Body of pancreas (tissue), 4 donors: ENCODE measurements around the gene TESPA1. TPM values are rescaled to one million over a fixed set of nuclear protein-coding genes. Genes with fewer than 3 reads are reported as not detected.

Source experiments
- ATAC-seq: fragments of 150-250 bp; one replicate; pipeline ENCODE4 v1.9.1; 2016
- DNase-seq, 4 donors: peaks; one replicate each; pipeline ENCODE4 v3.0.0-alpha.2; 2019
- H3K27ac ChIP-seq, 4 donors: fragments of 200-600 bp; sonication (generic); 1 replicate in 3 of 4; 2 replicates in 1 of 4; pipeline versions ENCODE4 v1.5.1 to v1.6.1; 2016 to 2019; ENCODE audit warnings: mild to moderate bottlenecking in 1 of 4, mixed read lengths in 1 of 4, moderate library complexity in 1 of 4
- H3K27me3 ChIP-seq, 2 donors: fragments of 200-600 bp; sonication (generic); one replicate each; pipeline ENCODE4 v1.6.0; 2016; ENCODE audit warnings: mild to moderate bottlenecking in 1 of 2
- H3K36me3 ChIP-seq, 2 donors: fragments of 200-600 bp; sonication (generic); replicated peaks in 1 of 2; 2 replicates each; pipeline ENCODE4 v1.5.1; 2016; ENCODE audit warnings: low read depth in 2 of 2; ENCODE audit not compliant: insufficient read depth in 1 of 2
- H3K4me1 ChIP-seq: fragments of 200-600 bp; sonication (generic); one replicate; pipeline ENCODE4 v1.6.0; 2016
- H3K4me3 ChIP-seq, 2 donors: fragments of 200-600 bp; sonication (generic); 1 replicate in 1 of 2; 2 replicates in 1 of 2; pipeline ENCODE4 v1.5.1; 2016 to 2019
- H3K9me3 ChIP-seq, 3 donors: fragments of 200-600 bp; sonication (generic); 1 replicate in 2 of 3; 2 replicates in 1 of 3; pipeline ENCODE4 v1.5.1; 2016
- CTCF ChIP-seq, 7 experiments: fragments of 450-650 bp in 4 of 7; fragments of 200-600 bp in 3 of 7; sonication (generic) in 3 of 7; IDR thresholded peaks; one replicate each; pipeline ENCODE4 v1.5.1; 2016 to 2019; ENCODE audit warnings: antibody characterized with exemption in 7 of 7
- POLR2A ChIP-seq, 3 donors: fragments of 450-650 bp; IDR thresholded peaks; one replicate each; pipeline ENCODE4 v1.6.1; 2016; ENCODE audit warnings: antibody characterized with exemption in 3 of 3, mild to moderate bottlenecking in 2 of 3
- WGBS, 2 donors: methylation state at CpG; one replicate each; pipeline ENCODE4 v1.1.5; 2017; 5-methylcytosine and 5-hydroxymethylcytosine counted together
- intact Hi-C: fragments of 100-400 bp; cut with DNase I; formaldehyde crosslinking; loops from one replicate; pipeline ENCODE4 v1.15.1; 2023
- total RNA-seq, 2 donors: library from RNA; depleted of rRNA; stranded (reverse); fragments of >200 nt; gene quantifications; one replicate each; pipeline ENCODE4 v1.1.0, GENCODE V29; 2016

The TESPA1 gene
- total RNA-seq, 2 donors from 2014 or later, result not detected

GRCh38 chr12:54998958-54999510 lies 14.5 kb upstream of the TESPA1 start:
- Histone ChIP-seq H3K4me1 (no peaks in the 10 kb centered on the region), H3K27me3 (no peaks in the 10 kb centered on the region), H3K36me3 (no peaks in the 10 kb centered on the region), H3K9me3 (no peaks in the 10 kb centered on the region), H3K27ac (no peak overlapping the region), H3K4me3 (no peak overlapping the region)
- ATAC-seq (no peak), DNase-seq (no peak)
- intact Hi-C loops, result no loop called here
- no peak for TF ChIP-seq CTCF (IDR thresholded peaks at IDR 0.05)
- no peak for TF ChIP-seq POLR2A (IDR thresholded peaks at IDR 0.05)
- WGBS, 2 donors, result 44 to 47% methylated on average over 5 of the region's 5 CpGs

GRCh38 chr12:54997929-54998522 lies 13.5 kb upstream of the TESPA1 start:
- intact Hi-C loops, result no loop called here
- Histone ChIP-seq H3K4me3 (no peak overlapping the region), H3K36me3 (no peaks in the 10 kb centered on the region), H3K27ac (no peak overlapping the region), H3K4me1 (no peaks in the 10 kb centered on the region), H3K9me3 (no peaks in the 10 kb centered on the region), H3K27me3 (no peaks in the 10 kb centered on the region)
- ATAC-seq (no peak), DNase-seq (no peak)
- WGBS, 2 donors, result 47 to 56% methylated on average over 4 of the region's 4 CpGs
- TF ChIP-seq CTCF (IDR thresholded peaks at IDR 0.05) (no peak), POLR2A (IDR thresholded peaks at IDR 0.05) (no peak)

- ATAC-seq, result no peak
- Histone ChIP-seq H3K4me1 (no peaks in the 10 kb centered on the region), H3K4me3 (no peak overlapping the region), H3K9me3 (no peaks in the 10 kb centered on the region), H3K36me3 (no peaks in the 10 kb centered on the region), H3K27me3 (no peaks in the 10 kb centered on the region), H3K27ac (no peak overlapping the region)
- 23 to 36% methylated on average over 5 of the region's 5 CpGs for WGBS, 2 donors
- no peak for TF ChIP-seq CTCF (IDR thresholded peaks at IDR 0.05)
- intact Hi-C loops, result no loop called here
- no peak for DNase-seq
These were observed 11.6 kb upstream of the TESPA1 start for GRCh38 chr12:54996205-54996604.

- Histone ChIP-seq H3K4me1 (no peaks in the 10 kb centered on the region), H3K9me3 (no peaks in the 10 kb centered on the region), H3K36me3 (no peaks in the 10 kb centered on the region), H3K27me3 (no peaks in the 10 kb centered on the region), H3K27ac (no peak overlapping the region), H3K4me3 (no peak overlapping the region)
- 16 to 18% methylated on average over 12 of the region's 12 CpGs for WGBS, 2 donors
- TF ChIP-seq CTCF (IDR thresholded peaks at IDR 0.05) (peak; percentile 63 to 93 (median 88)), POLR2A (IDR thresholded peaks at IDR 0.05) (no peak)
- peak; percentile 64 for ATAC-seq
- DNase-seq, result peak; percentile 53 to 71 (median 62)
- intact Hi-C loops, result no loop called here
These were observed 8.7 kb upstream of the TESPA1 start for GRCh38 chr12:54993181-54993835.
